ENCODE data around the gene WWC2.

- TF ChIP-seq CTCF (IDR thresholded peaks at IDR 0.05; ENCODE audit: low read depth, low read length) (no peak), EZH2phosphoT487 (IDR thresholded peaks at IDR 0.05; ENCODE audit: low read depth) (no peak)
Observed at GRCh38 chr4:183124228-183124627, 25.2 kb downstream of the WWC2 start.
